Measurements from ENCODE around the gene RPP21. TPM values are rescaled to one million over a fixed set of nuclear protein-coding genes. Genes with fewer than 3 reads are reported as not detected.

RPP21 gene
- total RNA-seq, 1 experiment from 2014 or later, result 81.3 TPM

- Histone ChIP-seq H3K27me3 (ENCODE audit: control insufficient read depth, insufficient read depth, low read length) (peaks cover 16% of the 10 kb centered on the region), H3K27ac (ENCODE audit: low read length) (no peak overlapping the region), H3K9me3 (ENCODE audit: control insufficient read depth, insufficient read depth, low read depth, low read length) (no peaks in the 10 kb centered on the region), H3K4me1 (ENCODE audit: control insufficient read depth, insufficient read depth, low read length) (no peaks in the 10 kb centered on the region), H3K36me3 (ENCODE audit: control insufficient read depth, insufficient read depth, low read length) (no peaks in the 10 kb centered on the region), H3K4me3 (ENCODE audit: low read depth in 2 of 2, low read length in 2 of 2) (no peak overlapping the region)
- ATAC-seq (no peak), DNase-seq (ENCODE audit: low read depth, low spot score) (no peak)
- ChIA-PET CTCF (no interaction called here), POLR2A (no interaction called here)
- in situ Hi-C loops (cut with HindIII; ENCODE audit: low pct_unique_long_range_greater_than_20kb, low sequenced_read_pairs) (loop anchor here (25.0 kb wide), 1 partner anchor 118 kb away; no protein-coding TSS in a partner anchor), intact Hi-C loops (cut with micrococcal nuclease; ENCODE audit: unreplicated experiment) (no loop called here)
- no TSS peak for BruUV-seq (replicated peaks)
- TF ChIP-seq CTCF (IDR thresholded peaks at IDR 0.05) (no peak), TCF7L2 (IDR thresholded peaks at IDR 0.05; ENCODE audit: low read depth, low read length) (no peak), POLR2AphosphoS5 (IDR thresholded peaks at IDR 0.05; ENCODE audit: low read depth, low read length) (no peak), REST (IDR thresholded peaks at IDR 0.05; ENCODE audit: insufficient read depth in 1 of 2, low read depth in 2 of 2, low read length in 1 of 2) (no peak), SIN3A (IDR thresholded peaks at IDR 0.05; ENCODE audit: borderline replicate concordance, insufficient read depth, low read depth, low read length) (no peak)
Observed at GRCh38 chr6:30355281-30355680, 10.3 kb downstream of the RPP21 start.

GRCh38 chr6:30356536-30356935 lies 11.6 kb downstream of the RPP21 start:
- H3K4me3 ChIP-seq (ENCODE audit: low read depth in 2 of 2, low read length in 2 of 2), result no peak overlapping the region
- BruUV-seq (replicated peaks), result no TSS peak
- H3K27me3 ChIP-seq (ENCODE audit: control insufficient read depth, insufficient read depth, low read length), result peaks cover 25% of the 10 kb centered on the region
- no peak for DNase-seq (ENCODE audit: low read depth, low spot score)
- ChIA-PET CTCF (no interaction called here), POLR2A (no interaction called here)
- intact Hi-C loops (cut with micrococcal nuclease; ENCODE audit: unreplicated experiment) (loop anchor here (2.0 kb wide), 1 partner anchor 40 kb away; no protein-coding TSS in a partner anchor), in situ Hi-C loops (cut with HindIII; ENCODE audit: low pct_unique_long_range_greater_than_20kb, low sequenced_read_pairs) (loop anchor here (25.0 kb wide), 1 partner anchor 119 kb away; no protein-coding TSS in a partner anchor)
- no peaks in the 10 kb centered on the region for H3K9me3 ChIP-seq (ENCODE audit: control insufficient read depth, insufficient read depth, low read depth, low read length)
- TF ChIP-seq SIN3A (IDR thresholded peaks at IDR 0.05; ENCODE audit: borderline replicate concordance, insufficient read depth, low read depth, low read length) (no peak), POLR2AphosphoS5 (IDR thresholded peaks at IDR 0.05; ENCODE audit: low read depth, low read length) (no peak), CTCF (IDR thresholded peaks at IDR 0.05) (no peak), REST (IDR thresholded peaks at IDR 0.05; ENCODE audit: insufficient read depth in 1 of 2, low read depth in 2 of 2, low read length in 1 of 2) (no peak), TCF7L2 (IDR thresholded peaks at IDR 0.05; ENCODE audit: low read depth, low read length) (no peak)
- no peaks in the 10 kb centered on the region for H3K36me3 ChIP-seq (ENCODE audit: control insufficient read depth, insufficient read depth, low read length)
- H3K4me1 ChIP-seq (ENCODE audit: control insufficient read depth, insufficient read depth, low read length), result no peaks in the 10 kb centered on the region
- no peak for ATAC-seq
- no peak overlapping the region for H3K27ac ChIP-seq (ENCODE audit: low read length)
